Measurements from ENCODE around the gene VIPR2. TPM values are rescaled to one million over a fixed set of nuclear protein-coding genes. Genes with fewer than 3 reads are reported as not detected.

The VIPR2 gene
- total RNA-seq, 1 donor from 2014 or later, result not detected

GRCh38 chr7:159048656-159049055 is 96.0 kb downstream of the VIPR2 start:
- Histone ChIP-seq H3K36me3 (ENCODE audit: control insufficient read depth, insufficient read depth, low read length) (no peaks in the 10 kb centered on the region), H3K4me3 (ENCODE audit: low read depth, low read length) (no peak overlapping the region), H3K27me3 (ENCODE audit: control insufficient read depth, insufficient read depth, low read length) (no peaks in the 10 kb centered on the region)
- TF ChIP-seq, protein P1, sequence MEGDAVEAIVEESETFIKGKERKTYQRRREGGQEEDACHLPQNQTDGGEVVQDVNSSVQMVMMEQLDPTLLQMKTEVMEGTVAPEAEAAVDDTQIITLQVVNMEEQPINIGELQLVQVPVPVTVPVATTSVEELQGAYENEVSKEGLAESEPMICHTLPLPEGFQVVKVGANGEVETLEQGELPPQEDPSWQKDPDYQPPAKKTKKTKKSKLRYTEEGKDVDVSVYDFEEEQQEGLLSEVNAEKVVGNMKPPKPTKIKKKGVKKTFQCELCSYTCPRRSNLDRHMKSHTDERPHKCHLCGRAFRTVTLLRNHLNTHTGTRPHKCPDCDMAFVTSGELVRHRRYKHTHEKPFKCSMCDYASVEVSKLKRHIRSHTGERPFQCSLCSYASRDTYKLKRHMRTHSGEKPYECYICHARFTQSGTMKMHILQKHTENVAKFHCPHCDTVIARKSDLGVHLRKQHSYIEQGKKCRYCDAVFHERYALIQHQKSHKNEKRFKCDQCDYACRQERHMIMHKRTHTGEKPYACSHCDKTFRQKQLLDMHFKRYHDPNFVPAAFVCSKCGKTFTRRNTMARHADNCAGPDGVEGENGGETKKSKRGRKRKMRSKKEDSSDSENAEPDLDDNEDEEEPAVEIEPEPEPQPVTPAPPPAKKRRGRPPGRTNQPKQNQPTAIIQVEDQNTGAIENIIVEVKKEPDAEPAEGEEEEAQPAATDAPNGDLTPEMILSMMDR (IDR thresholded peaks at IDR 0.05; ENCODE audit: insufficient read depth, low read length, severe bottlenecking), result no peak
- no peak for FAIRE-seq
- no peak for DNase-seq (ENCODE audit: low read depth)

DNA sequence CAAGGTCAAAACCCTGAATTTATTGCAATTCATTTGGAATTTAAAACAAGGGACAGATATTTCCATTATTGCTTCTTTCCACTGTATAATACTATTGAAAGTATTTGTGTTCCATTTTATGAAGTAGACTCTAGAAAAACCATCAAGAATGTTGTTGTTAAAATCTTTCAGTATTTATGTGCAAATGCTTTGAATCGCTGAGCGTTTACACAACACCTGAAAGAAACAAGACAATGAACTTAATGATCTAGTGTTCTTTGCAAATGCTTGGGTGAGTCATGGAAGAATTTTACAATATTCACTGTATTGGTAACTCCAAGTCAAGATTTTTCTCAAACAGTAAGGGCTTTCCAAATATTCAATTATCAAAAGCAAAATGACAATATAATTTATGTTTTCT is 97.1 kb downstream of the VIPR2 start:
- DNase-seq (ENCODE audit: low read depth), result peak; percentile 13
- FAIRE-seq, result no peak
- TF ChIP-seq, protein P1 (IDR thresholded peaks at IDR 0.05; ENCODE audit: insufficient read depth, low read length, severe bottlenecking), result no peak
- Histone ChIP-seq H3K27me3 (ENCODE audit: control insufficient read depth, insufficient read depth, low read length) (no peaks in the 10 kb centered on the region), H3K36me3 (ENCODE audit: control insufficient read depth, insufficient read depth, low read length) (no peaks in the 10 kb centered on the region), H3K4me3 (ENCODE audit: low read depth, low read length) (no peak overlapping the region)

DNA sequence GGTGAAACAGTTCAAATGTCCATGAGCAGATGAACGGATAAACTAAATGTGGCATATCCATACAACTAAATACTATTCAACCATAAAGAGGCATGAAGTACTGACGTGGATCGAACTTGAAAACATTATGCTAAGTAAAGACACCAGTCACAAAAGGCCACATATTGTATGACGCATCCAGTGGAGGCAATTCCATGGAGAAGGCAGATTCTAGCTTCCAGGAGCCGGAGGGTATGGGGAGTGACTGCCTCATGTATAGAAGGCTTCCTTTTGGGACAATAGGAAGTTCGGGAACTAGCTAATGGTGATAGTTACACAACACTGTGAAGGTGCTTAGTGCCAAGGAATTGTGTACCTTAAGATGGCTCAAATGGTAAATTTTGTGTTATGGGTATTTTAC is 98.4 kb downstream of the VIPR2 start:
- H3K4me3 ChIP-seq (ENCODE audit: low read depth, low read length), result no peak overlapping the region
- no peaks in the 10 kb centered on the region for H3K27me3 ChIP-seq (ENCODE audit: control insufficient read depth, insufficient read depth, low read length)
- DNase-seq (ENCODE audit: low read depth) (no peak), FAIRE-seq (no peak)
- TF ChIP-seq, protein P1 (IDR thresholded peaks at IDR 0.05; ENCODE audit: insufficient read depth, low read length, severe bottlenecking), result no peak
- no peaks in the 10 kb centered on the region for H3K36me3 ChIP-seq (ENCODE audit: control insufficient read depth, insufficient read depth, low read length)

GRCh38 chr7:159045839-159046238 is 98.8 kb downstream of the VIPR2 start:
- no peak for DNase-seq (ENCODE audit: low read depth)
- FAIRE-seq, result no peak
- no peaks in the 10 kb centered on the region for H3K36me3 ChIP-seq (ENCODE audit: control insufficient read depth, insufficient read depth, low read length)
- H3K4me3 ChIP-seq (ENCODE audit: low read depth, low read length), result no peak overlapping the region
- H3K27me3 ChIP-seq (ENCODE audit: control insufficient read depth, insufficient read depth, low read length), result no peaks in the 10 kb centered on the region
- TF ChIP-seq, protein P1 (IDR thresholded peaks at IDR 0.05; ENCODE audit: insufficient read depth, low read length, severe bottlenecking), result no peak

GRCh38 chr7:159042581-159043101 is 102.0 kb downstream of the VIPR2 start:
- FAIRE-seq (no peak), DNase-seq (ENCODE audit: low read depth) (no peak)
- TF ChIP-seq, protein P1 (IDR thresholded peaks at IDR 0.05; ENCODE audit: insufficient read depth, low read length, severe bottlenecking), result no peak
- Histone ChIP-seq H3K4me3 (ENCODE audit: low read depth, low read length) (no peak overlapping the region), H3K36me3 (ENCODE audit: control insufficient read depth, insufficient read depth, low read length) (no peaks in the 10 kb centered on the region), H3K27me3 (ENCODE audit: control insufficient read depth, insufficient read depth, low read length) (no peaks in the 10 kb centered on the region)

DNA sequence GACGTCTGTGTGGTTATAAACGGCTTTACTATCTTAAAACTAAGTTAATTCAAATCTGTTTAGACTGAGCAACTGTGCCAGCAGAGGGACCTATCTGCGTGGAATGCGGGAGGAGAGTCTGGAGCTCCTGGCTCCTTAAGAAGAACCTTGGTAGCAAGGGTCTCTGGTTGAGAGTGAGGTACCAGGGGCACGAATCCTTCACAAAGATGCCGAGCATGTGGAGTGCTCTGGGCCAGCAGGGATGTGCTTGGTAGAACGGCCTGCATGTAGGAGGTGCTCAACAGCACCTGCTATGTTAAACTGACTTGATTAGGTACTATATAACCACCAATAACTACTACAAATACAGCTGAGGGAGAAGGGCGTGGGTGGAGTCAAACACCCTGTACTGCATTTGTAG is 102.6 kb downstream of the VIPR2 start:
- FAIRE-seq, result no peak
- H3K4me3 ChIP-seq (ENCODE audit: low read depth, low read length), result no peak overlapping the region
- TF ChIP-seq, protein P1 (IDR thresholded peaks at IDR 0.05; ENCODE audit: insufficient read depth, low read length, severe bottlenecking), result no peak

More for the DNA sequence above, 102.6 kb downstream of the VIPR2 start:
- no peaks in the 10 kb centered on the region for H3K27me3 ChIP-seq (ENCODE audit: control insufficient read depth, insufficient read depth, low read length)
- DNase-seq (ENCODE audit: low read depth), result no peak
- H3K36me3 ChIP-seq (ENCODE audit: control insufficient read depth, insufficient read depth, low read length), result no peaks in the 10 kb centered on the region

Data from bronchial epithelial cell (primary cell).